OCI-LY3 (cell line): Measurements from ENCODE around the gene VAV2.

Experiments
- CTCF ChIP-seq: fragments of 200-600, 300-600 bp; sonication (generic); IDR thresholded peaks from 2 replicates; pipeline ENCODE4 v1.5.1; 2014; ENCODE audit warnings: antibody characterized with exemption, low read length, low read depth
- EZH2phosphoT487 ChIP-seq: fragments of 200-600 bp; shearing (Covaris generic); IDR thresholded peaks from 2 replicates; pipeline ENCODE4 v1.6.1; 2018; ENCODE audit warnings: antibody characterized with exemption, mixed run types, low read depth

DNA sequence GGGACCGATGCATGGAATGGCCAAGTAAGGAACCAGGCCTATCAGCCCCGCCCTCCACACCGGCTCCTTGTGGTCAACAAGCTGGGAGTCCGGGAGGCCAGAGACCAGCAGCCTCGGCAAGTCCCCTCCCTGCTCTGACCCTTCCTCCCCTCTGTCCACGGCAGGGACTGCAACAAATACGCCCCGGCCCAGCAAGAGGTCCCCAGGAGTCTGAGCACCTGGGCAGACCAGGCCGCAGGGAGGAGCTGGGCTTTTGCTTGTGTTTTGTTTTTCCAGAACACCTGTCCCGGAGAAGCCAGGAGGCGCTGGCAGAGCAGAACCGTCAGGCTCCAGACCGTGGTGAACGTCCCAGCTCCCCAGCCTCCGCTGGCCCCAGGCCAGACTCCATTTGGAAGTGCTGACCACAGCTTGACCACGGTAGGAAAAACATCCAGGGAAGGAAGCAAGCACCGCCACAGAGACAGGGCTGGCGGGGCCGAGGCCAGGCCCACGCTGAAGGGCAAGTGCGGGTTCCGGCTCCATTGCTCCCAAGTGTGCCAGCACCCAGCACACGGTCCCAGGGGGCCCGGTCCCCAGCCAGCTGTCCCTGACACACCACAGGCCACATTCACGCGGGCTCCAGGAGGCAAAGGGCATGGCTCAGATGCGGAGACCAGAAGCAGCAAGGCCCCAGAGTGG, 56.7 kb downstream of the VAV2 start:
- no peak for TF ChIP-seq CTCF
- no peak for TF ChIP-seq EZH2phosphoT487
